HEK293 (cell line): ENCODE data around the gene EGR1.

Experiments
- CTCF ChIA-PET: fragments of 350-600 bp; formaldehyde crosslinking; extraction: SDS; loops from one replicate; lab custom pipeline; 2021; ENCODE audit warnings: antibody characterized with exemption; lab: Yijun Ruan, JAX
- POLR2A ChIA-PET: fragments of 300-600 bp; formaldehyde crosslinking; extraction: SDS; loops from one replicate; lab custom pipeline; 2020; ENCODE audit warnings: antibody characterized with exemption, inconsistent platforms; lab: Yijun Ruan, JAX
- H3K27ac ChIP-seq: fragments of 200-500 bp; sonication (Bioruptor generic); 2 replicates; pipeline ENCODE4 v1.5.1; 2014; ENCODE audit warnings: low read depth, low read length, control low read depth, inconsistent platforms; ENCODE audit errors: extremely low read depth
- H3K36me3 ChIP-seq, 2 experiments: fragments of 200-500 bp in 1 of 2; sonication (Bioruptor generic) in 1 of 2; 1 replicate in 1 of 2; 2 replicates in 1 of 2; pipeline ENCODE4 v1.5.1; 2014 to 2017; ENCODE audit warnings: inconsistent platforms in 2 of 2, low read length in 2 of 2; ENCODE audit not compliant: control insufficient read depth in 2 of 2, insufficient read depth in 1 of 2
- H3K4me1 ChIP-seq: fragments of 200-500 bp; sonication (Bioruptor generic); 2 replicates; pipeline ENCODE4 v1.5.1; 2014; ENCODE audit warnings: mild to moderate bottlenecking, low read length, inconsistent platforms; ENCODE audit not compliant: control insufficient read depth, insufficient read depth
- H3K4me3 ChIP-seq: 2 replicates; pipeline ENCODE4 v1.5.1; 2011; ENCODE audit warnings: low read depth, mild to moderate bottlenecking, control low read depth, low read length, moderate library complexity
- H3K9me3 ChIP-seq: fragments of 200-500 bp; sonication (Bioruptor generic); 2 replicates; pipeline ENCODE4 v1.5.1; 2014; ENCODE audit warnings: low read depth, low read length, inconsistent platforms; ENCODE audit not compliant: control insufficient read depth, insufficient read depth
- AEBP2 ChIP-seq: fragments of 450-650 bp; formaldehyde crosslinking; IDR thresholded peaks from 2 replicates; pipeline ENCODE4 v1.5.1; 2016; ENCODE audit warnings: missing biosample characterization, missing genetic modification characterization, borderline replicate concordance
- FEZF1 ChIP-seq: fragments of 450-650 bp; formaldehyde crosslinking; IDR thresholded peaks from 2 replicates; pipeline ENCODE4 v1.5.1; 2016; ENCODE audit warnings: missing biosample characterization, missing genetic modification characterization
- GFI1B ChIP-seq: fragments of 450-650 bp; formaldehyde crosslinking; IDR thresholded peaks from 2 replicates; pipeline ENCODE4 v1.5.1; 2016; ENCODE audit warnings: missing biosample characterization, missing genetic modification characterization
- PBX3 ChIP-seq: sonication (generic); formaldehyde crosslinking; IDR thresholded peaks from 2 replicates; pipeline ENCODE4 v1.8.1; 2022; ENCODE audit warnings: mild to moderate bottlenecking, moderate library complexity, missing genetic modification reagents
- REPIN1 ChIP-seq: fragments of 450-650 bp; formaldehyde crosslinking; IDR thresholded peaks from 2 replicates; pipeline ENCODE4 v1.5.1; 2017; ENCODE audit warnings: missing biosample characterization, missing genetic modification characterization, low read depth
- SP2 ChIP-seq: fragments of 450-650 bp; formaldehyde crosslinking; IDR thresholded peaks from 2 replicates; pipeline ENCODE4 v1.5.1; 2016; ENCODE audit warnings: missing biosample characterization, missing genetic modification characterization
- TSHZ1 ChIP-seq: fragments of 450-650 bp; formaldehyde crosslinking; IDR thresholded peaks from 2 replicates; pipeline ENCODE4 v1.5.1; 2016; ENCODE audit warnings: missing biosample characterization, missing genetic modification characterization, borderline replicate concordance
- ZNF148 ChIP-seq: fragments of 450-650 bp; formaldehyde crosslinking; IDR thresholded peaks from 2 replicates; pipeline ENCODE4 v1.5.0; 2017; ENCODE audit warnings: missing biosample characterization, missing genetic modification characterization, borderline replicate concordance
- ZNF169 ChIP-seq: fragments of 450-650 bp; formaldehyde crosslinking; IDR thresholded peaks from 2 replicates; pipeline ENCODE4 v1.5.1; 2016; ENCODE audit warnings: missing biosample characterization, missing genetic modification characterization
- ZNF202 ChIP-seq: fragments of 450-650 bp; formaldehyde crosslinking; IDR thresholded peaks from 2 replicates; pipeline ENCODE4 v1.5.1; 2016; ENCODE audit warnings: missing biosample characterization, missing genetic modification characterization, borderline replicate concordance
- ZNF223 ChIP-seq: fragments of 450-650 bp; formaldehyde crosslinking; IDR thresholded peaks from 2 replicates; pipeline ENCODE4 v1.5.1; 2016; ENCODE audit warnings: missing biosample characterization, missing genetic modification characterization
- ZNF404 ChIP-seq: fragments of 450-650 bp; formaldehyde crosslinking; IDR thresholded peaks from 2 replicates; pipeline ENCODE4 v1.5.1; 2017; ENCODE audit warnings: missing biosample characterization, missing genetic modification characterization
- ZNF473 ChIP-seq: fragments of 450-650 bp; formaldehyde crosslinking; IDR thresholded peaks from 2 replicates; pipeline ENCODE4 v1.5.1; 2017; ENCODE audit warnings: missing biosample characterization, missing genetic modification characterization
- ZNF513 ChIP-seq: fragments of 450-650 bp; IDR thresholded peaks from 2 replicates; pipeline ENCODE4 v1.5.1; 2018; ENCODE audit warnings: missing biosample characterization, missing genetic modification characterization
- ZNF610 ChIP-seq: fragments of 450-650 bp; formaldehyde crosslinking; IDR thresholded peaks from 2 replicates; pipeline ENCODE4 v1.5.1; 2016; ENCODE audit warnings: missing biosample characterization, missing genetic modification characterization, borderline replicate concordance
- ZNF654 ChIP-seq: fragments of 450-650 bp; formaldehyde crosslinking; IDR thresholded peaks from 2 replicates; pipeline ENCODE4 v1.5.1; 2016; ENCODE audit warnings: low read depth, missing biosample characterization, missing genetic modification characterization
- ZNF692 ChIP-seq: fragments of 450-650 bp; formaldehyde crosslinking; IDR thresholded peaks from 2 replicates; pipeline ENCODE4 v1.5.1; 2016; ENCODE audit warnings: missing biosample characterization, missing genetic modification characterization

Gene EGR1

GRCh38 chr5:138495351-138495750 lies 30.1 kb downstream of the EGR1 start:
- peaks cover 8% of the 10 kb centered on the region for H3K4me1 ChIP-seq
- ChIA-PET CTCF (interaction anchor here (1.4 to 5.4 kb wide), 2 partner anchors 9 to 45 kb away, joined by 5 to 38 read pairs; no protein-coding TSS in a partner anchor), POLR2A (interaction anchor here (1.8 kb wide), 1 partner anchor 30 kb away, joined by 6 read pairs; the partner anchor contains the start of gene EGR1)
- no peak overlapping the region for H3K27ac ChIP-seq
- no peak for TF ChIP-seq SP2 (tag by site-specific recombination)
- no peak for TF ChIP-seq GFI1B (tag by site-specific recombination)
- no peak for TF ChIP-seq REPIN1 (tag by site-specific recombination)
- TF ChIP-seq FEZF1 (tag by site-specific recombination): no peak
- no peak for TF ChIP-seq ZNF692 (tag by site-specific recombination)
- TF ChIP-seq ZNF169 (tag by site-specific recombination): no peak
- no peak for TF ChIP-seq ZNF473 (tag by site-specific recombination)
- no peak for TF ChIP-seq ZNF513 (tag by site-specific recombination)
- no peak for TF ChIP-seq ZNF223 (tag by site-specific recombination)
- TF ChIP-seq AEBP2 (tag by site-specific recombination): no peak
- no peak for TF ChIP-seq ZNF404 (tag by site-specific recombination)
- no peak for TF ChIP-seq TSHZ1 (tag by site-specific recombination)
- no peak for TF ChIP-seq ZNF148
- TF ChIP-seq ZNF610 (tag by site-specific recombination): no peak
- no peak for TF ChIP-seq ZNF202 (tag by site-specific recombination)
- no peak for TF ChIP-seq PBX3
- TF ChIP-seq ZNF654 (tag by site-specific recombination): no peak
- H3K36me3 ChIP-seq: no peaks in the 10 kb centered on the region
- no peaks in the 10 kb centered on the region for H3K9me3 ChIP-seq
- H3K4me3 ChIP-seq: no peak overlapping the region
